Vagina (tissue), 2 donors: Measurements from ENCODE around the gene FA2H. TPM values are rescaled to one million over a fixed set of nuclear protein-coding genes. Genes with fewer than 3 reads are reported as not detected.

Experiments
- DNase-seq, 2 donors: peaks; one replicate each; pipeline ENCODE4 v3.0.0-alpha.2; 2017; ENCODE audit errors: extremely low spot score in 2 of 2
- H3K27ac ChIP-seq: fragments of 200-600 bp; sonication (generic); one replicate; pipeline ENCODE4 v1.5.1; 2019
- H3K27me3 ChIP-seq: fragments of 200-600 bp; sonication (generic); one replicate; pipeline ENCODE4 v1.5.1; 2019
- H3K36me3 ChIP-seq, 2 donors: fragments of 200-600 bp; sonication (generic); one replicate each; pipeline ENCODE4 v1.5.1; 2017 to 2019
- H3K4me1 ChIP-seq: fragments of 200-600 bp; sonication (generic); one replicate; pipeline ENCODE4 v1.5.1; 2019
- H3K4me3 ChIP-seq, 2 donors: fragments of 200-600 bp; sonication (generic); 1 replicate in 1 of 2; 2 replicates in 1 of 2; pipeline ENCODE4 v1.5.1; 2016 to 2019
- H3K9me3 ChIP-seq: fragments of 200-600 bp; sonication (generic); one replicate; pipeline ENCODE4 v1.5.1; 2019
- POLR2A ChIP-seq, 2 donors: fragments of 450-650 bp; IDR thresholded peaks; one replicate each; pipeline ENCODE4 v1.6.1; 2017; ENCODE audit warnings: antibody characterized with exemption in 2 of 2, mild to moderate bottlenecking in 2 of 2, moderate library complexity in 2 of 2
- POLR2AphosphoS5 ChIP-seq, 2 donors: sonication (generic); formaldehyde crosslinking; IDR thresholded peaks; one replicate each; pipeline ENCODE4 v1.9.0; 2017; ENCODE audit warnings: antibody characterized with exemption in 2 of 2, mild to moderate bottlenecking in 2 of 2, low read depth in 1 of 2; ENCODE audit not compliant: insufficient read depth in 1 of 2
- intact Hi-C: fragments of 100-400 bp; cut with DNase I; formaldehyde crosslinking; loops from one replicate; pipeline ENCODE4 v1.15.1; 2023
- total RNA-seq: library from RNA; depleted of rRNA; stranded (reverse); fragments of >200 nt; gene quantifications from one replicate; pipeline ENCODE4 v1.2.3, GENCODE V29; 2016
- TF ChIP-seq, protein P1 (sequence below), 3 experiments: fragments of 450-650 bp in 2 of 3; fragments of 200-600 bp in 1 of 3; sonication (generic) in 1 of 3; IDR thresholded peaks; one replicate each; pipeline ENCODE4 v1.5.1; 2017 to 2019; ENCODE audit warnings: antibody characterized with exemption in 3 of 3, mild to moderate bottlenecking in 2 of 3, moderate library complexity in 2 of 3

The FA2H gene
- total RNA-seq, 1 donor from 2014 or later: not detected

DNA sequence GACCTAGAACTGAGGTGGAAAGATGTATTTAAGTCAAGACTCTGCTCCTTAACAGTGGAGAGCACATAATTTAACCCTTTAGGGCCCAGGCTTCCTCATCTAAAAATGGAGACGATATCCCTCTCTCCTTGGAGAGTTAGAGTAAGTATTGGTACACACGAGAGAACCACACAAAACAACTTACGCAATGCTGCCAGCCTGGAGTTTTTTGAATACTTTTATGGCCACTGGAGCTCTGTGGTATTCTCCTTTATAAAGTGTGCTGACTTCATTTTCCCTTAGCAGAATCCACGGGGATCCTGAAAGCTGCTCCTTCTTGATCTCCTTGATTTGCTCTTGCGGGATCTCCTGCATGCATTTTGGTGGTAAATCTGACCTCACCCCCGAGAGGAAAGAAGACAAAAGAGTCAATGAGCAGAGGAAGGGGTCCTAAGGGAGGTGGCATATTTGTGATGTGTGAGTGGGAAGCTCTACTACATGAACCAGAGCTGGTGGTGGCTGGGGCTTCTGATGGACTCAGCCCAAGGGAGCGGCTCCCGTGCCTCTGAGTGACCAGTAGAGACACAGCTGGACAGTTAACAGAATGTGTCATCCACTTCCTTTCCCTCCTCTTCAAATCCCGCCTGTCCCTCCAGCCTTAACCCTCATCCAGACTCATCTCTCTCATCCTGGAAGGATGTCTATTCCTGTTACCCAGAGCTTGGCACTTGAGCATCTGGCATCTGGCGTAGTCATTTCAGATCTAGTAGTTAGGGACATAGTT is 83.3 kb downstream of the FA2H start:
- H3K36me3 ChIP-seq: peaks cover 0 to 23% of the 10 kb centered on the region in 2 donors
- TF ChIP-seq, protein P1, sequence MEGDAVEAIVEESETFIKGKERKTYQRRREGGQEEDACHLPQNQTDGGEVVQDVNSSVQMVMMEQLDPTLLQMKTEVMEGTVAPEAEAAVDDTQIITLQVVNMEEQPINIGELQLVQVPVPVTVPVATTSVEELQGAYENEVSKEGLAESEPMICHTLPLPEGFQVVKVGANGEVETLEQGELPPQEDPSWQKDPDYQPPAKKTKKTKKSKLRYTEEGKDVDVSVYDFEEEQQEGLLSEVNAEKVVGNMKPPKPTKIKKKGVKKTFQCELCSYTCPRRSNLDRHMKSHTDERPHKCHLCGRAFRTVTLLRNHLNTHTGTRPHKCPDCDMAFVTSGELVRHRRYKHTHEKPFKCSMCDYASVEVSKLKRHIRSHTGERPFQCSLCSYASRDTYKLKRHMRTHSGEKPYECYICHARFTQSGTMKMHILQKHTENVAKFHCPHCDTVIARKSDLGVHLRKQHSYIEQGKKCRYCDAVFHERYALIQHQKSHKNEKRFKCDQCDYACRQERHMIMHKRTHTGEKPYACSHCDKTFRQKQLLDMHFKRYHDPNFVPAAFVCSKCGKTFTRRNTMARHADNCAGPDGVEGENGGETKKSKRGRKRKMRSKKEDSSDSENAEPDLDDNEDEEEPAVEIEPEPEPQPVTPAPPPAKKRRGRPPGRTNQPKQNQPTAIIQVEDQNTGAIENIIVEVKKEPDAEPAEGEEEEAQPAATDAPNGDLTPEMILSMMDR (IDR thresholded peaks at IDR 0.05): no peak
- TF ChIP-seq POLR2AphosphoS5 (IDR thresholded peaks at IDR 0.05; ENCODE audit: insufficient read depth in 1 of 2, low read depth in 1 of 2): no peak
- TF ChIP-seq POLR2A (IDR thresholded peaks at IDR 0.05): no peak
- no peak overlapping the region for H3K27ac ChIP-seq
- intact Hi-C loops: no loop called here
- H3K27me3 ChIP-seq: no peaks in the 10 kb centered on the region
- DNase-seq: no peak
- H3K4me1 ChIP-seq: peaks cover 5% of the 10 kb centered on the region
- H3K4me3 ChIP-seq: no peak overlapping the region
- H3K9me3 ChIP-seq: no peaks in the 10 kb centered on the region

GRCh38 chr16:74682556-74682955 is 92.1 kb downstream of the FA2H start:
- Histone ChIP-seq H3K9me3 (no peaks in the 10 kb centered on the region), H3K36me3 (peaks cover 0 to 10% of the 10 kb centered on the region in 2 donors), H3K4me1 (no peaks in the 10 kb centered on the region), H3K27ac (no peak overlapping the region), H3K27me3 (no peaks in the 10 kb centered on the region), H3K4me3 (no peak overlapping the region)
- intact Hi-C loops: no loop called here
- DNase-seq: no peak
- TF ChIP-seq POLR2AphosphoS5 (IDR thresholded peaks at IDR 0.05; ENCODE audit: insufficient read depth in 1 of 2, low read depth in 1 of 2): no peak
- TF ChIP-seq, protein P1 (IDR thresholded peaks at IDR 0.05): no peak
- TF ChIP-seq POLR2A (IDR thresholded peaks at IDR 0.05): no peak

GRCh38 chr16:74680681-74681080 is 93.9 kb downstream of the FA2H start:
- H3K4me1 ChIP-seq: no peaks in the 10 kb centered on the region
- H3K36me3 ChIP-seq: peaks cover 0 to 17% of the 10 kb centered on the region in 2 donors
- no peaks in the 10 kb centered on the region for H3K27me3 ChIP-seq
- no peak for DNase-seq
- H3K4me3 ChIP-seq: no peak overlapping the region
- TF ChIP-seq POLR2AphosphoS5 (IDR thresholded peaks at IDR 0.05; ENCODE audit: insufficient read depth in 1 of 2, low read depth in 1 of 2): no peak
- no peak for TF ChIP-seq POLR2A (IDR thresholded peaks at IDR 0.05)
- TF ChIP-seq, protein P1 (IDR thresholded peaks at IDR 0.05): no peak
- intact Hi-C loops: no loop called here
- no peak overlapping the region for H3K27ac ChIP-seq
- H3K9me3 ChIP-seq: no peaks in the 10 kb centered on the region

DNA sequence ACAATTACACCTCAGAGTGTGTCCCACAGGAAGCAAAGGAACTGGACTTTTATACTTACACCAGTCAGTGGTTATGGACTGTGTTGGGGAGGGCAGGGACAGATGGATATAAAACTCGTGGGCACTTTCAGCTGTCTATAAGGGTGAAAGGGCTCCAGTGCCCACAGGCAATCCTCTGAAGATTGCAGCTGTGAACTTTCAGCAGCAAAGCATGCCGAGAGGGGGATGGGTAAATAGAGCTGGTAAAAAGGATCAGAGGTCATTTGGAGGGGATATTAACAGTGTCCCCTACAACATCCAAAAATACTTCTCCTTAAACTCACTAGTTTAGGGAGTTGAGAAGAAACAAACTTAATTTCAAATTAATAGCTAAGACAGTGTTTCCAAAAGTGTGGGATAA is 94.6 kb downstream of the FA2H start:
- no peaks in the 10 kb centered on the region for H3K27me3 ChIP-seq
- intact Hi-C loops: no loop called here

More for the DNA sequence above, 94.6 kb downstream of the FA2H start:
- Histone ChIP-seq H3K27ac (no peak overlapping the region), H3K36me3 (peaks cover 0 to 20% of the 10 kb centered on the region in 2 donors), H3K9me3 (no peaks in the 10 kb centered on the region), H3K4me1 (no peaks in the 10 kb centered on the region), H3K4me3 (no peak overlapping the region)
- TF ChIP-seq POLR2AphosphoS5 (IDR thresholded peaks at IDR 0.05; ENCODE audit: insufficient read depth in 1 of 2, low read depth in 1 of 2): no peak
- TF ChIP-seq, protein P1 (IDR thresholded peaks at IDR 0.05): no peak
- TF ChIP-seq POLR2A (IDR thresholded peaks at IDR 0.05): no peak
- no peak for DNase-seq
